Activated CD8-positive, alpha-beta memory T cell treated with anti-CD3 and anti-CD28 coated beads for 36 hours (primary cell): Measurements from ENCODE around the gene HSPA12B. TPM values are rescaled to one million over a fixed set of nuclear protein-coding genes. Genes with fewer than 3 reads are reported as not detected.

Experiments
- CTCF ChIA-PET: fragments of 350-600 bp; sonication (Branson Sonifier 250); formaldehyde crosslinking; loops from one replicate; lab custom pipeline; 2021; ENCODE audit warnings: antibody characterized with exemption; lab: Charles Lee
- POLR2A ChIA-PET: fragments of 350-600 bp; sonication (Branson Sonifier 250); formaldehyde crosslinking; loops from one replicate; lab custom pipeline; 2021; ENCODE audit warnings: antibody characterized with exemption; lab: Charles Lee
- total RNA-seq, 2 experiments: library from RNA; stranded (reverse); gene quantifications; one replicate each; pipeline ENCODE4 v1.2.3, GENCODE V29; 2021

The HSPA12B gene
- total RNA-seq, result not detected

GRCh38 chr20:3732327-3733118 is at the start of gene HSPA12B:
TSS of gene HSPA12B (plus strand) at chr20:3732685. CDS start at chr20:3738675, 5,990 bp downstream.
- POLR2A ChIA-PET, result no interaction called here
- CTCF ChIA-PET, result no interaction called here

DNA sequence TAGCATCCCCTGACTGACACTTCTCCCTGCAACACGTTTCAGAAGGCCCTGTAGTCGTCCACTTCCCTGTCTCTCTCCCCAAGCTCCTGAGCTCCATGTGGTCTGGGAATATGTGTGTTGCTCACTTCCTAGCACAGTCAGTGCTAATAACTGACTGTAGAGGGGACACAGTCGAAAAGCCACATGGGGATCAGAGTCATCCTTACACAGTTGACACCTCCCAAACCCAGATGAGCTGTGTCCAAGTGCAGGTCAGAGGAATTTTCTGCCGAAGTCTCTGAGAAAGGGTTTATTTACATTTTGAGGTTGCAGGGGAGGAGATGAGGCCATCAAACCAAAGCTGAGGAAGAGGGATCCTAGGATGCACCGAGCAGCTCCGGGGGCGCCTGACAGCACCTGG is 47.1 kb upstream of the HSPA12B start:
- CTCF ChIA-PET, result interaction anchor here (1.4 kb wide), 1 partner anchor 9 kb away, joined by 5 read pairs; no protein-coding TSS in a partner anchor
- POLR2A ChIA-PET, result no interaction called here

DNA sequence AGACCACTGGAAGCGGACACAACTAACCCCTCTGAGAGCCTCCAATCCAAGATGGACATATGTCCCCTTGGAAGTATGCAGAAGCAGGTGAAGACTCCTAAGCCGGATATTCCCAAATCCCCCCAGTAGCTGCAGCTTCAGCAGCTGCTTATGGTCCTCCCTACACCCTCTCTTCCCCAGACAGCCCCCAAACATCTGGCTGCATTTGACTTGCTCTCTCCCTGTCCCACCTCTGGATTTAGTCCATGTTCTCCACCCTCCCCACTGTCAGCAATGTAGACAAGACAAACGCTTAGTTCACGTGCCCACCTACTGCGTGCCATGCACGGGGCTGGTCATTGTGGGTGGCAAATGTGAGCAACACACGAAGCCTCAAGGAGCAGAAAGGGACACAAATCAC is 46.1 kb upstream of the HSPA12B start:
- ChIA-PET CTCF (interaction anchor here (0.6 to 1.4 kb wide), 2 partner anchors 10 to 33 kb away, joined by 4 to 5 read pairs; no protein-coding TSS in a partner anchor), POLR2A (no interaction called here)

GRCh38 chr20:3686867-3687321 is 45.6 kb upstream of the HSPA12B start:
- ChIA-PET POLR2A (no interaction called here), CTCF (interaction anchor here (1.4 to 1.9 kb wide), 2 partner anchors 10 kb away, joined by 5 to 9 read pairs; no protein-coding TSS in a partner anchor)

DNA sequence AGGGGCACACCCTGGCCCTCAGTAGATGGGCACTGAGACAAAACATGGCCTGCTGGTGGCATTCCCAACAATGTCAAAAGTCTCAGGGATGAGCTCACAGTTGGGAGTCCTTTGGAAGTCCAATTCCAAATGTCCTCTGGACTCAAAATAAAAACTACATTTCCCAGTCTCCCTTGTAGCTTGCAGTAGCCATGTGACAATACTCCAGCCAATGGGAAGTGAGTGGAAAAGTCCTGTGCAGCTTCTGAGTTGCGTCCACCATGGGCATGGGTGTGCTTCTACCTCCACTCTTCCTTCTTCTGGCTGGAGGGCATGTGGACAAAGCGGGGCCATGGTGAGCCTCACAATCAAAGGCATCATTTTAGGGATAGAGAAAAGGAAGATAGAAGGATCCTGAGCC is 44.8 kb upstream of the HSPA12B start:
- ChIA-PET POLR2A (no interaction called here), CTCF (interaction anchor here (1.9 kb wide), 1 partner anchor 11 kb away, joined by 9 read pairs; no protein-coding TSS in a partner anchor)

- CTCF ChIA-PET, result interaction anchor here (0.8 kb wide), 1 partner anchor 15 kb away, joined by 3 read pairs; no protein-coding TSS in a partner anchor
- POLR2A ChIA-PET, result no interaction called here
Observed at GRCh38 chr20:3689978-3690377, 42.5 kb upstream of the HSPA12B start.

DNA sequence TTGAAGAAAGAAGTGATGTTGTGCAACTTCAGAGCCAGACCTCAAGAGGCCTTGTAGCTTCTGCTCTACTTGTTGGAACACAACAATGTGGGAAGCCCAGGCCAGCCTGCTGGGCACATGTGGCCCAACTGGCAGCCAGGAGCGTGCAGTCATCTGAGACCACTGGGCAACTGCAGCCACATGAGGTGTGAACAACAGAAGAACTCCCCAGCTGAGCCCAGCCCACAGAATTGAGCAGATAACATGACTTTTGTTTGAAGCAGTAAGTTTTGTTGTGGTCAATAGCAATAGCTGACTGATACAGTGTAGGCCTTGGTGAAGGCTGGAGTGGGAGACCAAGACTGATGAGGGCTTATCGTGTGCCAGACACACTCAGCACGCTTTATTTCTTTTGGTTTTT is 42.1 kb upstream of the HSPA12B start:
- ChIA-PET POLR2A (no interaction called here), CTCF (interaction anchor here (0.7 to 0.8 kb wide), 3 partner anchors 15 to 171 kb away, joined by 3 to 4 read pairs (median 3); no protein-coding TSS in a partner anchor)

GRCh38 chr20:3691306-3691705 is 41.2 kb upstream of the HSPA12B start:
- ChIA-PET POLR2A (no interaction called here), CTCF (interaction anchor here (0.7 to 0.8 kb wide), 2 partner anchors 18 to 172 kb away, joined by 3 to 4 read pairs; no protein-coding TSS in a partner anchor)

- CTCF ChIA-PET, result no interaction called here
- POLR2A ChIA-PET, result no interaction called here
Observed at GRCh38 chr20:3691897-3692296, 40.6 kb upstream of the HSPA12B start.

DNA sequence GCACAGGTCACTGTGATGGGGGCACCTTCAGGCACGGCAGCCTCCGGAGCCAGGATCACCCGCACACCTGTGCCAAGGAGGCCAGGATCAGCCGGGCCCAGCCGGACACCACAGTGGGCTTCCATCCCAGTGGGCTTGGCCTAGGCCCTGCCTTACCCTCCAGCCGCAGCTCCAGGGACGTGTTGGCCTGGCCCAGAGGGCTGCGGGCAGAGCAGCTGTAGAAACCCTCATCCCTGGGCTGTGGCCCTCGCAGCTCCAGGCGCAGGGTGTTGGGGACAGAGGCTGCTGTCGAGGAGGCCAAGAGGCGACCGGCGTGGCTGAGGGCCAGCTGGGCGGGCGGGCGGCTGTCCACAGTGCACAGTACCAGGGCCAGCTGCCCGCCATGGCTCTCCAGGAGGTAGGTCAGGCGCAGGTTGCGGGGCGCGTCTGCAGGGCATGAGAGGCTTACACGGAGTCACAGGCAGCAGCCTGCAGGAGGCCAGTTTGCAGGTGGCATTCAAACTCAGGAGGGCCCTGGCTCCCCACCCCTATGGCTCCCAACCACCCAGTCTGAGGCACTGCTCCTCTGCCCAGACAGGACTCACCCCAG is 39.7 kb upstream of the HSPA12B start:
- ChIA-PET CTCF (no interaction called here), POLR2A (no interaction called here)

- CTCF ChIA-PET, result no interaction called here
- POLR2A ChIA-PET, result no interaction called here
Observed at GRCh38 chr20:3693376-3693775, 39.1 kb upstream of the HSPA12B start.

DNA sequence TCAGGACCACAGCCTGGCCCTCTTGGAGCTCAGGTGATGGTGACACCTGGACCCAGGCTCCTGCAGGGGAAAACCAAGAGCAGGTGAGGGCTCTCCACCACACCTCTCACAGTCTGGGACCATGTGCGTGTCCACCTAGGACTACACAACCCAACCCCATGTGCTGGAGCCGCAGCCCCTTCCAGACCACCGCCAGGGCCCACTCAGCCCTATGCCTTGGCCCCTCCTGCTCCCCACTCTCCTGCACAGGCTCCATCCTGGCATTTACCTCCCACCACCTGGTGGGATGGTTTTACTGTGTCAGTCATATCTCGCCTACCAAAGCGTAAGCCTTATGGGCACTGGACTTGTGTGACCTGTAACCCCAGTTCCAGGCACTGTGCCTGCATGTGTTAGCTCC is 37.6 kb upstream of the HSPA12B start:
- CTCF ChIA-PET, result interaction anchor here (1.4 kb wide), 1 partner anchor 9 kb away, joined by 4 read pairs; no protein-coding TSS in a partner anchor
- POLR2A ChIA-PET, result no interaction called here

DNA sequence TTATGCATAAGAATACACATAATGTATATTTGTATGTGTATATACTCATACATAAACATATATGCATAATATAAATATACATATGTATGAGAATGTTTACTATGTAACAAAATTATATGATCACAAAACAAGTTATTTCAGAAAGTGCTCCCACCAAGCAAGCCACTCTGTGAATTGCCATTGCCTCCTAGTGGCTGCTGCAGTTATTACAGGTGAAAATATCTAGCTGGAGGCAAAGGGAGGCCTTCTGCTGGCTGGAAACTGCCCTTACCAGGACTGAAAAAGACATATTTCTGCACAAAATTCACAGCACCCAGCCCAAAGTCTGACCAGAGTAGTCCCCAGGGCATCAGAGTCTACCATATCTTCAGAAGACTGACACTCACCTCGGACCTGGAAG is 36.3 kb upstream of the HSPA12B start:
- POLR2A ChIA-PET, result no interaction called here
- CTCF ChIA-PET, result interaction anchor here (1.0 to 1.4 kb wide), 2 partner anchors 8 to 288 kb away, joined by 3 to 4 read pairs; no protein-coding TSS in a partner anchor

GRCh38 chr20:3696745-3697587 is 35.5 kb upstream of the HSPA12B start:
- ChIA-PET POLR2A (no interaction called here), CTCF (interaction anchor here (1.0 kb wide), 1 partner anchor 289 kb away, joined by 3 read pairs; no protein-coding TSS in a partner anchor)

GRCh38 chr20:3697588-3698305 is 34.7 kb upstream of the HSPA12B start:
- CTCF ChIA-PET, result no interaction called here
- POLR2A ChIA-PET, result no interaction called here

- ChIA-PET POLR2A (no interaction called here), CTCF (no interaction called here)
Observed at GRCh38 chr20:3698591-3699001, 33.9 kb upstream of the HSPA12B start.

DNA sequence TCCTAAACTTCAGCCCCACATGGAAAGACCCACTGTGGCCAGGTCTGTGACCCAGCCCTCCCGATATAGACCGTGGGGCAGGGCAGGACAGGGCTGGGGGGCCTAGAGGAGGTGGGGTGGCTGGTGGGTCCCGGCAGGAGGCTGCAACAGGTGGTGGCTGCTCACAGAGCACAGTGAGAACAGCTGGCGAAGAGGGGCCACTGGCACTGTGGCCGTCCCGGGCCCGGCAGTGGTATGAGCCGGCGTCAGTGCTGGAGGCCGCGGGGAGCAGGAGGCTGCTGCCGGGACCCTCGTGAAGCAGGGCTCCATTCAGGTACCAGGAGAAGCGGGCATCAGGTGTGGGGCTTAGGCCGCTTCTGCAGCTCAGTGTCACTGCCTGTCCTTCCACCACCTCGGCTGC is 33.4 kb upstream of the HSPA12B start:
- ChIA-PET POLR2A (no interaction called here), CTCF (no interaction called here)
